ENCODE data around the gene PCBP1. TPM values are rescaled to one million over a fixed set of nuclear protein-coding genes. Genes with fewer than 3 reads are reported as not detected.

Gene PCBP1
- total and polyA plus RNA-seq, 2 donors from 2014 or later, result 224 to 298 TPM

DNA sequence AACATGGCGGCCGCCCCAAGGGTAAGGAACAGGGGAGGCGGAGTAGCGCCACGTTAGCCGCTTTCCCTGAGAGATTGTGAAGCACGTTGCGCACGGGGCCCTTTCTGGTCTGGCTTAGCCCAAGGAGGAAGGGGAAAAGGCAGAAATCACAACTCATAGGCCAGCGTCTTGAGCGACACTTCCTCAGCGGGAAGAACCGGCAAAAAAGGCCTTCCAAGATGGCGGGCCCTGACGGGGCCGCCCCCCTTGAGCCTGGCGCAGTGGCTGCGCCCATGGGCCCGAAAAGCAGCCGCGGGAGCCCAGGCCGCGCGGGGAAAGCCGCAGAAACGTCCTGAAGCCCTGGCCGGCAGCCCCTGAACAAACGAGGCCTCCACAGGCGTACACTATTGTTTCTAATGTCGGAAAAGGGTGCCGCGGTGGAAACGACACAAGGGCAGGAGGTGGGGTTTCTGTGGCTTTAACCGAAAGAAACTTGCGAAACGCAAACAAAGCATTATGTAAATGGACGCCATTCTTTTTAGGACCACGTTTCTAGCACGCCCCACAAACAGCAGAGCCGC, 919 bp upstream of the PCBP1 start:
- TF ChIP-seq, protein P1, sequence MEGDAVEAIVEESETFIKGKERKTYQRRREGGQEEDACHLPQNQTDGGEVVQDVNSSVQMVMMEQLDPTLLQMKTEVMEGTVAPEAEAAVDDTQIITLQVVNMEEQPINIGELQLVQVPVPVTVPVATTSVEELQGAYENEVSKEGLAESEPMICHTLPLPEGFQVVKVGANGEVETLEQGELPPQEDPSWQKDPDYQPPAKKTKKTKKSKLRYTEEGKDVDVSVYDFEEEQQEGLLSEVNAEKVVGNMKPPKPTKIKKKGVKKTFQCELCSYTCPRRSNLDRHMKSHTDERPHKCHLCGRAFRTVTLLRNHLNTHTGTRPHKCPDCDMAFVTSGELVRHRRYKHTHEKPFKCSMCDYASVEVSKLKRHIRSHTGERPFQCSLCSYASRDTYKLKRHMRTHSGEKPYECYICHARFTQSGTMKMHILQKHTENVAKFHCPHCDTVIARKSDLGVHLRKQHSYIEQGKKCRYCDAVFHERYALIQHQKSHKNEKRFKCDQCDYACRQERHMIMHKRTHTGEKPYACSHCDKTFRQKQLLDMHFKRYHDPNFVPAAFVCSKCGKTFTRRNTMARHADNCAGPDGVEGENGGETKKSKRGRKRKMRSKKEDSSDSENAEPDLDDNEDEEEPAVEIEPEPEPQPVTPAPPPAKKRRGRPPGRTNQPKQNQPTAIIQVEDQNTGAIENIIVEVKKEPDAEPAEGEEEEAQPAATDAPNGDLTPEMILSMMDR (IDR thresholded peaks at IDR 0.05; ENCODE audit: borderline replicate concordance, extremely low read depth, insufficient read depth), result no peak
- H3K9ac ChIP-seq (ENCODE audit: low read length in 3 of 3), result peak overlapping the region; percentile 83 to 100 (median 97)
- H3K27me3 ChIP-seq (ENCODE audit: control insufficient read depth, insufficient read depth, low read length), result no peaks in the 10 kb centered on the region
- peaks cover 11 to 38% (median 14%) of the 10 kb centered on the region in 3 donors for H3K4me1 ChIP-seq (ENCODE audit: control insufficient read depth in 2 of 3, insufficient read depth in 2 of 3, low read depth in 1 of 3, low read length in 3 of 3)
- H3K4me3 ChIP-seq (ENCODE audit: low read length in 3 of 3), result peak overlapping the region; percentile 83 to 85 (median 84)
- peaks cover 0 to 15% (median 8%) of the 10 kb centered on the region in 3 donors for H3K36me3 ChIP-seq (ENCODE audit: control insufficient read depth in 2 of 3, insufficient read depth in 3 of 3, low read length in 3 of 3)
- intact Hi-C loops (cut with DNase I), result no loop called here
- FAIRE-seq (no peak), DNase-seq (peak; percentile 79 to 92 (median 88))
- H3K27ac ChIP-seq (ENCODE audit: low read depth in 2 of 2, low read length in 2 of 2), result peak overlapping the region; percentile 100
- no peaks in the 10 kb centered on the region for H3K9me3 ChIP-seq (ENCODE audit: control insufficient read depth in 2 of 3, insufficient read depth in 1 of 3, low read length in 3 of 3)

DNA sequence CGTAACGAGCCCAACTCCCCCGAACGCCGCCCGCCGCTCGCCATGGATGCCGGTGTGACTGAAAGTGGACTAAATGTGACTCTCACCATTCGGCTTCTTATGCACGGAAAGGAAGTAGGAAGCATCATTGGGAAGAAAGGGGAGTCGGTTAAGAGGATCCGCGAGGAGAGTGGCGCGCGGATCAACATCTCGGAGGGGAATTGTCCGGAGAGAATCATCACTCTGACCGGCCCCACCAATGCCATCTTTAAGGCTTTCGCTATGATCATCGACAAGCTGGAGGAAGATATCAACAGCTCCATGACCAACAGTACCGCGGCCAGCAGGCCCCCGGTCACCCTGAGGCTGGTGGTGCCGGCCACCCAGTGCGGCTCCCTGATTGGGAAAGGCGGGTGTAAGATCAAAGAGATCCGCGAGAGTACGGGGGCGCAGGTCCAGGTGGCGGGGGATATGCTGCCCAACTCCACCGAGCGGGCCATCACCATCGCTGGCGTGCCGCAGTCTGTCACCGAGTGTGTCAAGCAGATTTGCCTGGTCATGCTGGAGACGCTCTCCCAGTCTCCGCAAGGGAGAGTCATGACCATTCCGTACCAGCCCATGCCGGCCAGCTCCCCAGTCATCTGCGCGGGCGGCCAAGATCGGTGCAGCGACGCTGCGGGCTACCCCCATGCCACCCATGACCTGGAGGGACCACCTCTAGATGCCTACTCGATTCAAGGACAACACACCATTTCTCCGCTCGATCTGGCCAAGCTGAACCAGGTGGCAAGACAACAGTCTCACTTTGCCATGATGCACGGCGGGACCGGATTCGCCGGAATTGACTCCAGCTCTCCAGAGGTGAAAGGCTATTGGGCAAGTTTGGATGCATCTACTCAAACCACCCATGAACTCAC, 673 bp downstream of the PCBP1 start:
- DNase-seq, result peak; percentile 54 to 90 (median 76)
- H3K9ac ChIP-seq (ENCODE audit: low read length in 3 of 3), result peak overlapping the region; percentile 85 to 99 (median 97)
- no peaks in the 10 kb centered on the region for H3K27me3 ChIP-seq (ENCODE audit: control insufficient read depth, insufficient read depth, low read length)
- H3K9me3 ChIP-seq (ENCODE audit: control insufficient read depth in 2 of 3, insufficient read depth in 1 of 3, low read length in 3 of 3), result no peaks in the 10 kb centered on the region
- H3K36me3 ChIP-seq (ENCODE audit: control insufficient read depth in 2 of 3, insufficient read depth in 3 of 3, low read length in 3 of 3), result peaks cover 0 to 13% (median 8%) of the 10 kb centered on the region in 3 donors
- FAIRE-seq, result no peak
- TF ChIP-seq, protein P1 (IDR thresholded peaks at IDR 0.05; ENCODE audit: borderline replicate concordance, extremely low read depth, insufficient read depth), result no peak
- peak overlapping the region; percentile 97 to 98 (median 98) for H3K4me3 ChIP-seq (ENCODE audit: low read length in 3 of 3)
- H3K4me1 ChIP-seq (ENCODE audit: control insufficient read depth in 2 of 3, insufficient read depth in 2 of 3, low read depth in 1 of 3, low read length in 3 of 3), result peaks cover 13 to 38% (median 14%) of the 10 kb centered on the region in 3 donors
- peak overlapping the region; percentile 98 to 99 for H3K27ac ChIP-seq (ENCODE audit: low read depth in 2 of 2, low read length in 2 of 2)
- intact Hi-C loops (cut with DNase I), result no loop called here

DNA sequence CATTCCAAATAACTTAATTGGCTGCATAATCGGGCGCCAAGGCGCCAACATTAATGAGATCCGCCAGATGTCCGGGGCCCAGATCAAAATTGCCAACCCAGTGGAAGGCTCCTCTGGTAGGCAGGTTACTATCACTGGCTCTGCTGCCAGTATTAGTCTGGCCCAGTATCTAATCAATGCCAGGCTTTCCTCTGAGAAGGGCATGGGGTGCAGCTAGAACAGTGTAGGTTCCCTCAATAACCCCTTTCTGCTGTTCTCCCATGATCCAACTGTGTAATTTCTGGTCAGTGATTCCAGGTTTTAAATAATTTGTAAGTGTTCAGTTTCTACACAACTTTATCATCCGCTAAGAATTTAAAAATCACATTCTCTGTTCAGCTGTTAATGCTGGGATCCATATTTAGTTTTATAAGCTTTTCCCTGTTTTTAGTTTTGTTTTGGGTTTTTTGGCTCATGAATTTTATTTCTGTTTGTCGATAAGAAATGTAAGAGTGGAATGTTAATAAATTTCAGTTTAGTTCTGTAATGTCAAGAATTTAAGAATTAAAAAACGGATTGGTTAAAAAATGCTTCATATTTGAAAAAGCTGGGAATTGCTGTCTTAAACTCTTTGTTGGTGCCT, 1.4 kb downstream of the PCBP1 start:
- DNase-seq (no peak), FAIRE-seq (no peak)
- Histone ChIP-seq H3K9me3 (ENCODE audit: control insufficient read depth in 2 of 3, insufficient read depth in 1 of 3, low read length in 3 of 3) (no peaks in the 10 kb centered on the region), H3K4me3 (ENCODE audit: low read length in 3 of 3) (peak overlapping the region; percentile 97 to 98 (median 98)), H3K9ac (ENCODE audit: low read length in 3 of 3) (peak overlapping the region; percentile 85 to 99 (median 97)), H3K27me3 (ENCODE audit: control insufficient read depth, insufficient read depth, low read length) (no peaks in the 10 kb centered on the region), H3K36me3 (ENCODE audit: control insufficient read depth in 2 of 3, insufficient read depth in 3 of 3, low read length in 3 of 3) (peaks cover 0 to 7% (median 4%) of the 10 kb centered on the region in 3 donors), H3K27ac (ENCODE audit: low read depth in 2 of 2, low read length in 2 of 2) (peak overlapping the region; percentile 98 to 99), H3K4me1 (ENCODE audit: control insufficient read depth in 2 of 3, insufficient read depth in 2 of 3, low read depth in 1 of 3, low read length in 3 of 3) (peaks cover 12 to 31% (median 14%) of the 10 kb centered on the region in 3 donors)
- intact Hi-C loops (cut with DNase I), result no loop called here
- TF ChIP-seq, protein P1 (IDR thresholded peaks at IDR 0.05; ENCODE audit: borderline replicate concordance, extremely low read depth, insufficient read depth), result no peak
